Glomerular endothelial cell (primary cell): ENCODE measurements around the gene LYPD4. TPM values are rescaled to one million over a fixed set of nuclear protein-coding genes. Genes with fewer than 3 reads are reported as not detected.
"Not testable (repeated sequence)": the region's sequence is repeated elsewhere in the genome, so short reads cannot be mapped to it uniquely, and the experiment has no call there.

Experiments
- DNase-seq: peaks from one replicate; pipeline ENCODE4 v3.0.0-alpha.2; 2011; ENCODE audit warnings: low read depth, low spot score; ENCODE audit errors: extremely low read depth
- total RNA-seq: library from RNA; depleted of rRNA; stranded (reverse); fragments of >200 nt; gene quantifications from 2 replicates; pipeline ENCODE4 v1.2.3, GENCODE V29; 2015

LYPD4 gene
- total RNA-seq, 1 donor from 2014 or later, result not detected

DNA sequence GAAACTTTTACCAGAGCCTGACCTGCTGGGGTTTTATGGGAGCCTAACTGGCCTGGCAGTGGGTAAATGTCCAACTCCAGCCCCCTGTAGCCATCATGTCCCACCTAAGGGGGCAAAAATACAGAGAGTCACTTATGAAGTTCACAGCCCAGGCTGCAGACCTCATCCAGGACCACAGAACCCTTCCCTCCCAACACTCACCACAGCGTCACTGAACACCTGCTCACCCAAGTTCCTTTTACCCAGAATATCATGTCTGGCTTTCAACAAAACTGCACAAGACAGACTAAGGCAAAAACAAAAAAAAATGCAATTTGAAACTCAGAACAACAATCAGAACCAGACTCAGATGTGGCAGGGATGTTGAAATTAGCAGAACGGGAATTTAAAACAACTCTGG lies 41.7 kb downstream of the LYPD4 start:
- no peak for DNase-seq

DNA sequence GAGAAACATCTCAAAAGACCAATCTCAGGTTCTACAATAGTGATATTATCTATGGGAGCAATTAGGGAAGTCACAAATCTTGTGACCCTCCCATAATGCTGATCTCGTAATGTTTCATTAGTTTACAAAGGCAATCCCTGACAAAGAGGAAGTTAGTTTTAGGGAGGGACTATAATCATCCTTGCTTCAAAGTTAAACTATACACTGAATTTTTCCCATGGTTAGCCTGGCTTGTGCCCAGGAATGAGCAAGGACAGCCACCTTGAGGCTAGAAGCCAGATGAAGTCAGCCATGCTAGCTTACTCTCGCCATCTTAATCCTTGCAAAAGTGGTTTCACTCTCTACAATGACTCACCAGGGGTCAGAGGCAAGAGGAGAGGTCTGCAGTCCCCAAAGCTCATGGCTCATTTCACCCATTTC lies 42.7 kb downstream of the LYPD4 start:
- no peak for DNase-seq

DNA sequence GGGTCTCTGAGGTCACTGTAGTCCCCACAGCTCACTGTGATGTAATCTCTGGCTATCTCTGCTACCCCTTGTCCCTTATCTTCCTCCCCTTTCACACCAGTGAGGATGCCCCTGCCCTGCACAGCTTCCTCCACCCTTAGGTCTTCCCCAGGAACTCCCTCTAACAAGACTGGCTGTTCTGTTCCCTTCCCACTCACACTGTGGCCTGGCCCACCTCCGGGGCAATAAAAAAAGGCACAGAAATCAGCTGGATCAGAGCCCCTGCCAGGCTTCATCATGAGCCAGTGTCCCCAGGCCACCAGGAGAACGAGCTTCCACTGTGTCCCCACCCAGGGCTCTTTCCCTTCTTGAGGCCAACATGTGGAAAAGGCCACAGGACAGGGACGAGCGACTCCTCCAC lies 43.5 kb downstream of the LYPD4 start:
- DNase-seq, result no peak

DNA sequence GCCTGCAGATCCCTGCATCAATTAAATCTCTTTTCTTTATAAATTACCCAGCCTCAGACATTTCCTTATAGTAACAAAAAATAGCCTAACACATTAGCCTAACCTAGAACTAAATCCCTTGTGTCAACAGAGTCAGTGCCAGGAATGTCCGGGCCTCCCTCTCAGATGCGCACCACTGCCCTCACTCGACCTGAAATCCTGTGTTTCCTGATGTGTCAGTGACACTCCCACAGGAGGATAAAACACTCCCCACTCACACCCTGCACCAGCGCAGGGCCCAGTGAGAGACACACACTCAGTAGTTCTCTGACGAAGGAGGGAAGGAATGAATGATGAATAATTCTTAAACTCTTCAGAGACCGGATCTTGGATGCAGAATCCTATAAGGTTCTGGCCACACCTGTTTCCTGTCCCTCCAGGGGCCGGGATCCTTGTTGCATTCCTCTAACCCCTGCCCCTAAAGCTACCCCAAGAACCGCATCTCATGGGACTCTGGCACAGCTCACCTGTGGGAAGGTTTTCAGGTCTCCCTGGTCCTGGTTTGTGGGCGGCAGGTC lies 45.0 kb downstream of the LYPD4 start:
- no peak for DNase-seq

DNA sequence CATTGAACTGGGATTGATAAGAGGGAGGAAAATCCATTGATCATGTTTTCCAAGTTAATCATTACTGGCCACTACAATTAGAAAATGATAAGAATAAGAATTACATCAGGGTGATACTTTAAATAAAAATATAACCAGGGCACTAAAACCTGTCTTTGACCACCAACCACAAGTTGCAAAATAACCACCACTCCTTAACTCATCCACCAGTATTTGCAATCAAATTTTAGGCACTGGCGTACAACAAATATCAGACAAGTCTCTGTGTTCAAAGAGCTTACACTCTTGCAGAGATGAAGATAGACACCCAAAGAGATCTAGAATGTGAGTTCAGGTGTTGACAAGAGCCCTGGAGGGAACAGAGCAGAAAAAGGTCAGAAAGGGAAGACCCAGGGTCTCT lies 47.6 kb downstream of the LYPD4 start:
- no peak for DNase-seq

DNA sequence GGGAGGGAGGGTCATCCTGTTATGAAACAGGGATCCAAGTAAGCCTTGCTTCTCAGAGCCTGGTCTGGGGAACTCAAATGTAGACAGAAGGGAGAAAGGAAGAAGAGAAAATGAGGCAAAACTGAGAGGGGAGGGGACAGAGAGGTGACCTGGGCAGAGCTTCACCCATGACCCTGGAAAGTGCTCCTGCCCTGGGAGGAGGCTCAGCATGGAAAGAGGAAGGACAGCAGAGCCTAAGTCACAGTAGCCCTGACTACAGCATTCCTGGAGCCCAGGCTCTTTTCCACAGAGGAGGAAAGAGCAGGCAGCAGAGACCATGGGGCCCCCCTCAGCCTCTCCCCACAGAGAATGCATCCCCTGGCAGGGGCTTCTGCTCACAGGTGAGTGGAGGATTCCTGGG lies 48.1 kb downstream of the LYPD4 start, which contains the start of gene CEACAM3:
Gene CEACAM3 (plus strand): TSS at position 226 of the 400 bp plus-strand sequence. CDS start 91 bp downstream, at position 317.
- no peak for DNase-seq

DNA sequence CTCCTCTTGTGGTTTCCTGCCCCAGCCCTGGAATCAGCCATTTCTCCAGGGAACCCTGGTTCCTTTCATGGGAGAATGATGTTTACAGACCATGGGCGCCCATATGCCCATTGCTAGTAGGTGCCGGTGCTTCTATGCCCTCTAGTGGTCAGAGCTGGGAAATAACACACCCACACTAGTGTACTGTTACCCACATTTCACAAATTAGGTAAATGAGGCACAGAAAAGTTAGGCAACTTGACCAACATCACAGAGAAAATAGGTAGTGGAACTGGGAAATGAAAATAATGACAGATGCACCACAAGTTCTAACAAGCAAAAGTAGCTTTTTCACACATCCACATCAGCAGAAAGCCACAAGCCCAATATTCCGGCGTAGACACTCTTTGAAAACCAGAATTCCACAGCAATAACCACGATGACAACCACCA lies 49.4 kb downstream of the LYPD4 start:
- DNase-seq, result no peak

DNA sequence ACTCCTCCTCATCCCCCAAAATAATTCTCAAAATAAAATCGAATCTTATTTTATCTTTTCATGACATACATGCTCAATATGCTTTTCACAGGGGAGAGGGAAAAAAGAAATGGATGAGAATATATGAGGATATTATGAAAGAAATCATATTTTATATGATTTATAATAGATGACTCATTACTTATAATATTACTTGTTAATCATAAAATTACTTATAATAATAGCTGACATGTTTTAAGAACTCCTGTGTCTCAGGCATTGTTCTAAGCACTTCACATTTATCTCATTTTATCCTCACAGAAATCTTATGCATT lies 51.1 kb downstream of the LYPD4 start:
- no peak for DNase-seq

DNA sequence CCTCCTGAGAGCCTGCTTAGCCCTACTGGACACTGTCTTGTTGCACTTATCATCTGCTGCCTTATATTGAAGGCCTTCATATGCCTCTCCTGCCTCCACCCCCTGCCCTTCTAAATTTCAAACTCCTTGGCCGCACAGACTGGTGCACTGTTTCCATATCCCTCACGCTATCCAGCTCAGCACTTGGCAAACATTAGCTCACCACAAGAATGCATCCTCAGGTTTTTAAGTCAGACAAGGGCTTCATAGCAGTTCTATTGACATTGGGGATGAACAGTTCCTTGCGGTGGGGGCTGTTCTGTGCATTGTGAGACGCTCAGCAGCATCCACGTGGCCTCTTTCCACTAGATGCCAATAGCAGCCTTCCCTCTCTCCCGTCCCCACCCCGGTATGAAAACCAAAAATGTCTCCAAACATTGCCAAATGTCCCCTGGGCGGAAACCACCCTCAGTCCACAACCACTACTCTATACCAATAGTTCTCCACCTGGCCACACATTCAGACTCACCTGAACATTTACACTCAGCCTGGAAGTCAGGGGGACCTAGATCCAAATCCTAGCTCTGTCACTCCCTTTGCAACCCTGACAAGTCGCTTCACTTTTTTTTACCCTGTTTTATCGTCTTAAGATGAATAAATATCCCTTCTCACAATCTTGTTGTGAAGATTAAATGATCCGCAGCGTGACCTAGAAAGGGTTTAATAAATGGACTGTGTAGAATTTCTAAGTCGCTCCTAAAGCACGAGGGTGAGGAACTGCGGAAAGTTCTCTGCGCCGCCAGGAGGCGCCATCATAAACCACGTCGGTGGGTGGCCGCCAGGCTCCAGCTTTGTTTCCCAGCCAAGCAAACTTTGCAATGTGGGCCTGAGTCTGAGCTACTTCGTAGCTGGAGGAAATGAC lies 51.7 kb downstream of the LYPD4 start:
- DNase-seq, result no peak

DNA sequence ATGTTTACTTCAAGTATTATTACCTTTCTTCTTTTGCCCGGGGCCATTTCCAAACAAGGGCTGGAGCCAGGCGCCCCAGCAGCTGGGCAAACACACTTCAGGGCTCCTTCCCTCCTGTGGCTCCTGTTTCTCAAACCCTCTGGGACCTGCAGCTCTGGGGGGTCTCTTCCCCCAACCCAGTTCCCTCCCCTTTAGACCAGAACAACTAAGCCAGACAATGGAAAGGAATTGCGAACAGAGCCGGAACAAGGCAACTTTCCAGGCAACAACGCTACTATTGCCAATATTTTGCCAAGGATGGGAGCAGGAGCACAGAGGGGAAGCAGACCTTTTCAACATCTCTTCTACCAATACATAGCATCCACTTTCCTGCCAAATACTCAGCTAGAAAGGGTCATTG lies 55.4 kb downstream of the LYPD4 start:
- not testable (repeated sequence) for DNase-seq

DNA sequence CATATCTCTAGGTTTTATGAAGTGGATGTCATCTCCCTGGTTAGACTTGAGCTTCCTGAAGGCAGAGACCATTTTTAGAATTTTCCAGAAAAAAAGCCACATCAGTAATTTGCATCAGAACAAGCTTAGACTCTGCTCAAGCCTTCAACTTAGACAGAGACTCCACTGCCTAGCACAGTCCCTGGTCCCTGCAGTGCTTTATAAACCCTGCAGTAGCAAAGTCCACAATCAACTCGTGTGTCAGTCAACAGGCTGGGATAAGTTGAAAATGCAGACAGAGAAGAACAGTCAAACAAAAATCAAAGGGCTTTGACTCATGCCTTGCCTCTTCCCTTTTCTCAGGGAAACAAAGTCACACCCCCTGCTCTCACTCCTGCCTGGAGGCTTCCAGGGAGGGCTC lies 56.0 kb downstream of the LYPD4 start:
- DNase-seq, result not testable (repeated sequence)

Other genes starting within 250 kb of the LYPD4 start
- not detected in 2 replicates for gene CEACAM4, start 217.6 kb downstream of the LYPD4 start, total RNA-seq
- not detected in 2 replicates for gene CEACAM7, start 156.4 kb downstream of the LYPD4 start, total RNA-seq
- gene CEACAM5, start 136.1 kb downstream of the LYPD4 start, total RNA-seq, result not detected in 2 replicates
- not detected in 2 replicates for gene CEACAM6, start 89.2 kb downstream of the LYPD4 start, total RNA-seq
- gene CEACAM3, start 48.1 kb downstream of the LYPD4 start, total RNA-seq, result not detected in 2 replicates
- not detected in 2 replicates for gene DMRTC2, start 359 bp upstream of the LYPD4 start, total RNA-seq
- gene RPS19, start 15.6 kb upstream of the LYPD4 start, total RNA-seq, result 1,545 and 1,877 TPM in 2 replicates
- gene CD79A, start 32.6 kb upstream of the LYPD4 start, total RNA-seq, result 0.47 TPM in 1 of 2 replicates, not detected in the other
- 94.4 and 112 TPM in 2 replicates for gene ARHGEF1, start 38.5 kb upstream of the LYPD4 start, total RNA-seq
- gene ERFL, start 83.8 kb upstream of the LYPD4 start, total RNA-seq, result not detected in 2 replicates
- gene RABAC1, start 114.6 kb upstream of the LYPD4 start, total RNA-seq, result 232 and 270 TPM in 2 replicates
- 0.06 TPM in 1 of 2 replicates, not detected in the other for gene ATP1A3, start 149.5 kb upstream of the LYPD4 start, total RNA-seq
- gene GRIK5, start 225.5 kb upstream of the LYPD4 start, total RNA-seq, result 0.23 TPM in 1 of 2 replicates, not detected in the other
- 16.2 and 20.4 TPM in 2 replicates for gene ZNF574, start 231.5 kb upstream of the LYPD4 start, total RNA-seq